Activated naive CD8-positive, alpha-beta T cell (primary cell): ENCODE data around the gene UGCG.
A peak's percentile ranks its signal among the peaks of the same experiment; 100 is the strongest.

ENCODE experiments used
- H3K27ac Mint-ChIP-seq: one replicate; pipeline ENCODE4 v1.8.0; 2021; ENCODE audit warnings: mixed read lengths
- H3K27me3 Mint-ChIP-seq: one replicate; pipeline ENCODE4 v1.8.0; 2021; ENCODE audit warnings: mixed read lengths
- H3K36me3 Mint-ChIP-seq: one replicate; pipeline ENCODE4 v1.8.0; 2021; ENCODE audit warnings: mixed read lengths
- H3K4me1 Mint-ChIP-seq: one replicate; pipeline ENCODE4 v1.8.0; 2021; ENCODE audit warnings: low read depth, mixed read lengths
- H3K4me3 Mint-ChIP-seq: one replicate; pipeline ENCODE4 v1.8.0; 2021; ENCODE audit warnings: mild to moderate bottlenecking, mixed read lengths
- H3K9me3 Mint-ChIP-seq: one replicate; pipeline ENCODE4 v1.8.0; 2021; ENCODE audit warnings: low read depth, mixed read lengths

UGCG gene

DNA sequence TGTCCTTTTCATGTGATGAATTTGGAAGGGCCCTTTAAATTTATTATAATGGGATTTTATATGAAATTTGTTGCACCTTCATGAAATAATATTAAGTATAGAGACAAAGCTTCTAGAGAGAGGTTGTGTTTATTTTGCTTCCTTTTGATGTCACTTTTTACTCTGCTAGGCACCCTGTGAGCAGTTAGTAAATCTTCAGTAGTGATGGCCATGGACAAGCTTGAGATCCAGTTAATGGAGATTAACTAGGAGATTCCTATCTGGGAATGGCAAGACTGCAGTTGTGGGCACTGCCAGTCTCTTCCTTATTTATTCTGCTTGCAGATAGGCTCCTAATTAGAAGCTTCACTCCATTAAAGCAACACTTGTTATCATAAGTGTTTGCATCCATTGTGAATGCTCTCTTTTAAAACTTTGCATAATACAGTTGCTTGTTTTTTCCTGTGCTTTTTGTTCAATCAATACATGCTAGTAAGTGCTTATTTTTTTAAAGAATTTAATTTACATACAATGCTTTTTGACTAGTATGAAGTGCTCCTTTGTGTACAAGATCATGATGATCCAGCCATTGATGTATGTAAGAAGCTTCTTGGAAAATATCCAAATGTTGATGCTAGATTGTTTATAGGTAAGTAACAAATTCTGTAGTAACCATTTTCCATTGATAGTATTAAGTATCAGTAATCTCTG lies 25.9 kb downstream of the UGCG start:
- Mint-ChIP-seq H3K36me3 (peaks cover 4% of the 10 kb centered on the region), H3K4me1 (peaks cover 41% of the 10 kb centered on the region), H3K27me3 (no peaks in the 10 kb centered on the region), H3K4me3 (no peak overlapping the region), H3K27ac (no peak overlapping the region), H3K9me3 (no peaks in the 10 kb centered on the region)

DNA sequence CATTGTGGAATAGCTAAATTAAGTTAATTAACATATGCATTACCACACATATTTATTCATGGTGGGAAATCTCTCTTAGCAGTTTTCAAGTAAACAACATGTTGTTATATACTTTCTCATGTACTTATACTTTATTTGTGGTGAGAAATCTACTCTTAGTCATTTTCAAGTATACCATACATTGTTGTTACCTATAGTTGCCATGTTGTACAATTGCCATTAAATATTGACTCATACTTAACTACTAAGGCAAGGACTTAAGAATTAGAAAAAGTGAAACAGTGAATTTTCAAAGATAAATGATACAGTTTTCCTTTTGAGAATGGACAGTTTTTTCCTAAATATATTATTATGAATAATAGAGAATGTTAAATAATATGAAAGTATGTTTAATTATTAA lies 27.7 kb downstream of the UGCG start:
- Mint-ChIP-seq H3K9me3 (no peaks in the 10 kb centered on the region), H3K36me3 (peaks cover 3% of the 10 kb centered on the region), H3K27ac (no peak overlapping the region), H3K4me1 (peaks cover 49% of the 10 kb centered on the region), H3K27me3 (no peaks in the 10 kb centered on the region), H3K4me3 (no peak overlapping the region)

DNA sequence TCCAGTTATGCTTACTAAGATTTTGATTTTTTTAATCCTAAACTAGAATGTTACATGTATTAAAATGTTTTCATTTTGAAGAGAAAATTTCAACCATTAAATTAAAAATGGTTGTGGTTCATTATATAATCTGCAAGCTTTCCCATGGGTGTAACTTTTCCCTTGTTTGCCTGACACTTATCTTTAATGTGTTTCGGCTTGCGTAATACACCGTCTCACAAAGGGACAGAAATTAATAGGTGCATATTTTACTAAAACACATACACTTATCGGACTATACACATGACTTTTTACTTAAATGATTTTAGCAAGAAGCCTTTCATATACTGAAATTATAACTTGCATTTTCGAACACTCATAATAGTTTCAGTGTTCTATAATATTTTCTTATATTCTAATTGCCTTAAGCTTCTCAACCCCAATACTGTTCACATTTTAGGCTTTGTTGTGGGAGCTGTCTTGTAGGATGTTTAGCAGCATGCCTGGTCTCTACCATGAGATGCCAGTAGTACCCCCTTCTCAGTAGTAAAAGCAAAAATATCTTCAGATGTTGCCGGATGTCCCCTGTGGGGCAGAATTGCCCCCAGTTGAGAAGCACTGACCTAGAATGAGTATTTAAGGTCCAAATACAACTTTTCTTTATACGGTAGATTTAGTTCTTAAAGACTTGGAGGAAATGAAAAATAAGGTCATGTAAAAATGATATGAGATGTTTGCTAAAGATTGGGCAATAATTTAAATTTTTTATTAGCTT lies 28.6 kb downstream of the UGCG start:
- peaks cover 5% of the 10 kb centered on the region for H3K36me3 Mint-ChIP-seq
- H3K27ac Mint-ChIP-seq: peak overlapping the region; percentile 77
- H3K9me3 Mint-ChIP-seq: no peaks in the 10 kb centered on the region
- no peak overlapping the region for H3K4me3 Mint-ChIP-seq
- H3K27me3 Mint-ChIP-seq: no peaks in the 10 kb centered on the region
- peaks cover 49% of the 10 kb centered on the region for H3K4me1 Mint-ChIP-seq

DNA sequence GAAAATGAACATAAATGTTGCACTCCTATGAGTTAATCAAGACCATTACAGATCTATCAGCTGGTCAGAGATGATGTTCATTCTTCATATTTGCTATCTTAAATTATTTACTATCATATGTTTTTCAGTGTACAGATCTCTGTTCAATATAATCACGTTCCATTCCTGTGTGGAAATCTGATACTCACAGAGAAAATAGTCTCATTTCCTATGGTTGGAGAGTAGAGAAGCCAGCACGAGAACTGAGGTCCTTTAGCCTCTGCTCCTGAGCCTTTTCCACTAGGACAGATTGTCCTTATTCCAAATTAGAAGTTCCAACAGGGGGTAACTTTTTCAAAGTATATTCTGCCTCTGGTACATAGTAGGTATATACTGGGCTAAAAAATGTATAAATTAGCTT lies 29.2 kb downstream of the UGCG start:
- Mint-ChIP-seq H3K27me3 (no peaks in the 10 kb centered on the region), H3K4me1 (peaks cover 49% of the 10 kb centered on the region), H3K4me3 (no peak overlapping the region), H3K9me3 (no peaks in the 10 kb centered on the region), H3K36me3 (peaks cover 5% of the 10 kb centered on the region), H3K27ac (peak overlapping the region; percentile 77)

DNA sequence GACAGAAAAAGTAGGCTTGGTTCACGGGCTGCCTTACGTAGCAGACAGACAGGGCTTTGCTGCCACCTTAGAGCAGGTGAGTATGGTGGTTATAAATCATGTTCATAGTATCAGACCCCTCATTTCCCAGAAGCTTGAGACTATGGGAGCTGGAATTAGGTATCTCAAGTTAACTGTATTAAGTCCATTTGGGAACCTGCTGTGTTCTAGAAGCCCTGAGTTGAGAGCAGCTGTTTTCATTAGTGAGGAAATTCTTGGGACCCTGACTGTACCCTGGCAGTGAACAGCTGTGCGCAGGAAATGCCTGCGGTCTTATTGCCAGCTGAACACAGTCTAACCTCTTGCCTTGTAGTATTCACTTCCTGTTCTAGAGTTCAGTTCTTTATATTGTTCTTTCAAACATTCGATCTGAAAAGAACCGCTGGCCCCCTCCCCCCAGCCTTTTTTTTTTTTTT lies 29.8 kb downstream of the UGCG start:
- H3K4me1 Mint-ChIP-seq: peaks cover 49% of the 10 kb centered on the region
- peak overlapping the region; percentile 61 for H3K4me3 Mint-ChIP-seq
- peak overlapping the region; percentile 86 for H3K27ac Mint-ChIP-seq
- H3K9me3 Mint-ChIP-seq: no peaks in the 10 kb centered on the region
- H3K27me3 Mint-ChIP-seq: no peaks in the 10 kb centered on the region
- H3K36me3 Mint-ChIP-seq: peaks cover 5% of the 10 kb centered on the region

DNA sequence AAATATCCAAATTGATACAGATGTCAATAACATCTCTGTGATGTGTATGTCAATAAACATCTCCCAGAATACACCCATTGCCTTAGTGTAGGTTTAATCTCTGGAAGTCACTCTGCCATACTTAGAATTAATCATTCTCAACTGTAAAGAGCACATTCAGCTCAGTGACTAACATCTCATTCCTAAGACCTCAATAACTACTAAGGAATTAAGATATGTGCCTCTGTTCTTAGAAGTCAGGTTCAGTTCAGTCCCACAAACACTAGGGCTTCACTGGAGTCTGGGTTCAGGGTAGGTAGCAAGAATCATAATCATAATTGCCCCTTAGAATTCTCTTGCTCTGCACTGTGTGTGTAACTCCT lies 31.7 kb downstream of the UGCG start:
- Mint-ChIP-seq H3K4me1 (peaks cover 39% of the 10 kb centered on the region), H3K9me3 (no peaks in the 10 kb centered on the region), H3K27me3 (no peaks in the 10 kb centered on the region), H3K4me3 (no peak overlapping the region), H3K36me3 (peaks cover 11% of the 10 kb centered on the region), H3K27ac (no peak overlapping the region)

DNA sequence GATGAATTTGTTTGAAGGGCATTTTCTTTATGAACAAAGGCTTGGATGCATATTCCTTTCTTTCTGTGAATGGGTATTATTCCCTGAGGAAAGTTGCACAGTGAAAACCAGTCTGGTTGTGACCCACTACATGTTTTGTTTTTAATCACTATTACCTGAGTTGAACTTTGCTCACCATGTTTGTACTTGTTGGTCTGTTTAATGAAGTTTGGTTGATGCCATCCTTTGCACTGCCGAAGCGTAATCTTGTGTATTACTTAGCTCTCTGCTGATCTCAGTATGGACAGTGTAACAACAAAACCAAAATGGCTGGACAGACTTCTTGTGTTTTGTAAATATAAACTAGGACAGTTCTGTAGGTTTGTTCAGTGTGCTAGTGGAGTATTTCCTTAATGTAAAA lies 38.1 kb downstream of the UGCG start:
- H3K36me3 Mint-ChIP-seq: peaks cover 19% of the 10 kb centered on the region
- no peak overlapping the region for H3K4me3 Mint-ChIP-seq
- H3K27me3 Mint-ChIP-seq: no peaks in the 10 kb centered on the region
- H3K9me3 Mint-ChIP-seq: no peaks in the 10 kb centered on the region
- peaks cover 27% of the 10 kb centered on the region for H3K4me1 Mint-ChIP-seq
- no peak overlapping the region for H3K27ac Mint-ChIP-seq

DNA sequence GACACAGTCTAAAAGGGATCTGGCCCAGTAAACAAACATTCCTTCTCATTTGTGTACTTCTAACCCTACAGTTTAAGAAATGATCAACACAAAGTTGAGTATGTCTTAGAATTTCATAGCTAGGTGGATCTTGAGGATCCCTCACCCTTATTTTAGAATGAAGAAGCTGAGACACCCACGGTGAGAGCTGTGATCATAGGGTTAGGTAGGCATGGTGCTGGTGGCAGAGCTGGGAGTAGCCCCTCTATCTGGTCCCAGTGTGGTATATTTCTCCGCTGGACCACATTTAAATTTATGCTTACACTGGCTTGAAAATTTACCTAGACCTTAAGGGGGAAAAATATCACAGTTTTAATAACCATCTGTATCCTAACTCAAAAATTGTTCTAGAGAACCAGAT lies 39.8 kb downstream of the UGCG start:
- Mint-ChIP-seq H3K9me3 (no peaks in the 10 kb centered on the region), H3K27me3 (no peaks in the 10 kb centered on the region), H3K4me3 (no peak overlapping the region), H3K27ac (peak overlapping the region; percentile 7), H3K4me1 (peaks cover 27% of the 10 kb centered on the region), H3K36me3 (peaks cover 19% of the 10 kb centered on the region)

DNA sequence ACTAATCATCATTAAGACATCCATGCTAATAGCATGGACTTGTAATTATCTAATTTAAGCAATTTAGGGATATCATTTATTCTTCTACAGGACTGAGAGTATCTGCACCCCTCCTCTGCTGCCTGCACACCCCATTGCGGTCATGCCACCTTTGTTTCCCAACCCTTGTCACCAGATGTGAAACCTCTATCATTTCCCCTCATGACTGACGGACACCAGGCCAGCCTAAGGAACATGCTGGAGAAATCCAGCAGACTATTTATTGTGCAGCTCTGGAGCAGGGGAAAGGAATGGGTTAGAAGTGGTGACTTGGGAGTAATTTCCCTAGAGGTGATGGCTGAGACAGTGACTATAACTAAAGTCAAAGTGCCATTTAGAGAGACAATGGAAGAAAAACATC lies 40.7 kb downstream of the UGCG start:
- peaks cover 27% of the 10 kb centered on the region for H3K4me1 Mint-ChIP-seq
- peak overlapping the region; percentile 57 for H3K4me3 Mint-ChIP-seq
- peaks cover 16% of the 10 kb centered on the region for H3K36me3 Mint-ChIP-seq
- peak overlapping the region; percentile 87 for H3K27ac Mint-ChIP-seq
- H3K27me3 Mint-ChIP-seq: no peaks in the 10 kb centered on the region
- H3K9me3 Mint-ChIP-seq: no peaks in the 10 kb centered on the region

DNA sequence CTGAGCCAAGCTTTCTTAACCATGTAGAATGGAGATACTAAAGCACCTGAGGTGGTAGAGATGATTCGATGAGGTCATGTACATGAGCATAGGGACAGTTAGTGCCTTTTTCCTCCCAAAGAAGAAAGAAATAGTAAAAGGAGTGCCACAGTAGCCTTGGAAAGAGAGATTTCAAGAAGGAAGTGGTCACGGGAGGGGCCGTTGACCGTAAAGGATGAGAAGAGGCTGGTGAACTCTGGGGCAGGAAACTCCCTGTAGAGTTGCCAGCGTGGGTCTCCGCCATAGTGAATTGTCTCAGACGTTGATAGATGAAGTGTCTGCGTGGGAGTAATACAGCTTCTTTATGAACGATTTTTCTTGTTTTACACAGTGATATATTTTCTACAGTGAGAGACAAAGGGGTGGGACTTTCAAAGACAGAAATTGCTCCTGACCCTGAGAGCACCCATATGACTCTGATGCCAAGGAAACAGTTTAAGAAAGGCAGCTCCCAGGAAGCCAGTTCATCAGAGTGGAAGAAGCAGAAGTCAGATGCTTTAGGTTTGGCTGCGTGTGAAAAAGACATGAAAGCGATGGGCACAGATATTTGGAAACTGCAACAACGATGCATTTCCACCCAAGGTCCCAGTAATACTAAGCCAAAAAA lies 41.3 kb downstream of the UGCG start:
- Mint-ChIP-seq H3K27me3 (no peaks in the 10 kb centered on the region), H3K9me3 (no peaks in the 10 kb centered on the region), H3K36me3 (peaks cover 12% of the 10 kb centered on the region), H3K4me1 (peaks cover 27% of the 10 kb centered on the region), H3K27ac (peak overlapping the region; percentile 87), H3K4me3 (peak overlapping the region; percentile 57)

DNA sequence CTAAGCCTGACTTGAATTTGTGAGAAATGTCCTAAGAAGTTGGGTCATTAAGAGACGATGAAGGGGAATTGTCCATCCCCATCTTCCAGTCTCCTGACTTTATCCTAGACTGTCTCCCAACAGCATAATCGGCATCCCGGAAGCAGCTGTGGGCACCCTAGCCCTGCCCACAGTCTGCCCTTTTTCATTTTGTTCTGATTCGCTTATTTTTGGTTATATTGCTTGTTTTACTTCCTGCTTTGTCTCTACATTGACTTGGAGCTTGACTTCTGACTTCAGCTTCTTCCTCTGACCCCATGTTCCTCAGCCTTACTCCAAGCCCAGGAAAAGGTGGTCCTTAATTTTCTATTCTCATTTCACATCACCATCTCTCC lies 41.8 kb downstream of the UGCG start:
- H3K36me3 Mint-ChIP-seq: peaks cover 10% of the 10 kb centered on the region
- peak overlapping the region; percentile 1 for H3K4me3 Mint-ChIP-seq
- no peaks in the 10 kb centered on the region for H3K9me3 Mint-ChIP-seq
- no peaks in the 10 kb centered on the region for H3K27me3 Mint-ChIP-seq
- H3K4me1 Mint-ChIP-seq: peaks cover 27% of the 10 kb centered on the region
- H3K27ac Mint-ChIP-seq: peak overlapping the region; percentile 87

DNA sequence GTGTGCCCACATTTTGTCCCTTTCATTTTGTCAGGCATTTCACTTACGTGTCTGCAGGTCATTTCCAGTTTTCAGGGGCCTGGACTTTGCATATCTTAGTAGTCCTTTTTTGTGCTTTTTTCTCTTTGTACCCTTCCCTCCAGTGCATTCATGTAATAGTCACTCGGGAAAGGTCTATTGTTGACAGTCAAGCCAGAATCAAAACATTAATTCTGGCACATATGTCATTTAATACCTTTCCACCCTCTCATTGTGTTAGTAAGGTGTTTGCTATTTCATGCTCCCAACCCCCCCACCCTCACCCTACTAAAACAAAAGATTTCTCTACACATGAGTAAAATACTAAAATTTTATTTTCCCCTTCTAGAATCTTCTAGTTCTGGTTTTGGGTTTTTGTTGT lies 42.7 kb downstream of the UGCG start:
- no peak overlapping the region for H3K27ac Mint-ChIP-seq
- peak overlapping the region; percentile 46 for H3K4me3 Mint-ChIP-seq
- H3K4me1 Mint-ChIP-seq: peaks cover 31% of the 10 kb centered on the region
- H3K27me3 Mint-ChIP-seq: no peaks in the 10 kb centered on the region
- H3K9me3 Mint-ChIP-seq: no peaks in the 10 kb centered on the region
- peaks cover 10% of the 10 kb centered on the region for H3K36me3 Mint-ChIP-seq

DNA sequence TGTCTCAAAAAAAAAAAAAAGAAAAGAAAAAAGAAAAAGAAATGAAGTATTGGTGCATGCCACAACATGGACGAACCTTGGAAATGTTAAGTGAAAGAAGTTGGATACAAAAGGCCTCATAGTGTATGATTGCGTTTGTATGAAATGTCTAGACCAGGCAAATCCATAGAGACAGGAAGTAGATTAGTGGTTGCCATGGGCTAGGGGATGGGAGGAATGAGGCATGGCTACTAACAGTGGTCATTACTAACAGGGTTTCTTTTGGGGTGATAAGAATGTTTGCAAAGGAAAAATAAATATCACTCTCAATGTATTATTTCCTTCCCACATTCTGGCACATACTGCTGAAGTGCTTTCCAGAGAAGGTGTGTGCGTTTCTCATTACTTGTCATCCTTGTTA lies 44.1 kb downstream of the UGCG start:
- Mint-ChIP-seq H3K4me3 (no peak overlapping the region), H3K27ac (no peak overlapping the region), H3K27me3 (no peaks in the 10 kb centered on the region), H3K4me1 (peaks cover 43% of the 10 kb centered on the region), H3K36me3 (peaks cover 3% of the 10 kb centered on the region), H3K9me3 (no peaks in the 10 kb centered on the region)

DNA sequence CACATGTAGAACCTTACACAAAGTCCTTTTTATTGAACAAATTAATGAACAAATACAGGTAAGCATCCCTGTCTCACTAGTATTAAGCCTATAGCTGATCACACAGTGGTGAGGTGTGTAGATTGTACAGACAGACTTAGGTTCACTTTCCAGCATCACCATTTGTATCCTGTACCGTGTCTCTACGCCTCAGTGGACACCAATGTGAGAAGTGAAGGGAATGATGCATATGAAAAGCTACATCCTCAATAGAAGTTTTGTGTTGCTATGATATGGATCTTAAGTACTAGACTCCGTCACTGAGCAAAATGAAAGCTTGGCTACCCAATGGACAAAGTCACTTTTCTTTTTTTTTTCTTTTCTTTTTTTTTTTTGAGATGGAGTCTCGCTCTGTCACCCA lies 46.6 kb downstream of the UGCG start:
- H3K4me3 Mint-ChIP-seq: no peak overlapping the region
- H3K4me1 Mint-ChIP-seq: peaks cover 30% of the 10 kb centered on the region
- no peaks in the 10 kb centered on the region for H3K27me3 Mint-ChIP-seq
- H3K9me3 Mint-ChIP-seq: no peaks in the 10 kb centered on the region
- no peaks in the 10 kb centered on the region for H3K36me3 Mint-ChIP-seq
- H3K27ac Mint-ChIP-seq: no peak overlapping the region

DNA sequence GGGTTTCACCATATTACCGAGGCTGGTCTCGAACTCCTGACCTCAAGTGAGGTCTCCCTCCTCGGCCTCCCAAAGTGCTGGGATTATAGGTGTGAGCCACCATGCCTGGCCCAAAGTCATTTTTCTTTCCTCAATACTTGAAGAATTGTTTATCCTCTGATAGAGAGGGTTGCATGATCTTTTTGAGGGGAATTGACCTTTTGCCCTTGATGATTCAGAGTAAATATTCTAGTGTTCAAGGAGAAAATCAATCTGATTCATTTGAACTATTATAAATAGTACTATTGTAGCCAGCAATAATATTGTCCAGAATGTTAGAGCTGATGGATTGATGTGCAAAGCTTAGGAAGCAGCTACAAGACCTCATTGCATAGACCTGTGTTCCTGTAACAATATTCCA lies 47.1 kb downstream of the UGCG start:
- H3K27me3 Mint-ChIP-seq: no peaks in the 10 kb centered on the region
- H3K4me1 Mint-ChIP-seq: peaks cover 25% of the 10 kb centered on the region
- no peak overlapping the region for H3K27ac Mint-ChIP-seq
- H3K36me3 Mint-ChIP-seq: no peaks in the 10 kb centered on the region
- no peak overlapping the region for H3K4me3 Mint-ChIP-seq
- H3K9me3 Mint-ChIP-seq: no peaks in the 10 kb centered on the region
